ENCODE measurements around the gene ACMSD.

ACMSD gene

DNA sequence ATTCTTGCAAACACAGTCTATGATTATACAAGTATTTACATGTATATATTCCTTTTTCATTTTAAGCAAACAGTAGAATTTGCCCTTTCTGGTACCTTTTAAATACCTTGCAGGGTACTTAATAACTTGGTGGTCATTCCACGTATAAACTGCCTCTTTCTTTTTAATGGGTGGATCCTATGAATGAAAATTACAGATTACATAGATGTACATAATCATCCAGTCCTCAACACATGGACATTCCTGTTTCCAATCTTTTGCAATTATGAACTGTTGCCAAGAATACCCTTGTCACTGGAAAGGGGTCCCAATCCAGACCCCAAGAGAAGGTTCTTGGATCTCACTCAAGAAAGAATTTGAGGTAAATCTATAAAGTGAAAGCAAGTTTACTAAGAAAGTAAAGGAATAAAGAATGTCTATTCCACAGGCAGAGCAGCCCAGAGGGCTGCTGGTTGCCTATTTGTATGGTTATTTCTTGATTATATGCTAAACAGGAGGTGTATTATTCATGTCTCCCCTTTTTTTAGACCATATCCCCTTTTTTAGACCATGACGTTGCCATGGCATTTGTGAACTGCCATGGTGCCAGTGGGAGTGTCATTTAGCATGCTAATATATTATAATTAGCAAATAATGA, 72.5 kb downstream of the ACMSD start:
- no peak for DNase-seq

DNA sequence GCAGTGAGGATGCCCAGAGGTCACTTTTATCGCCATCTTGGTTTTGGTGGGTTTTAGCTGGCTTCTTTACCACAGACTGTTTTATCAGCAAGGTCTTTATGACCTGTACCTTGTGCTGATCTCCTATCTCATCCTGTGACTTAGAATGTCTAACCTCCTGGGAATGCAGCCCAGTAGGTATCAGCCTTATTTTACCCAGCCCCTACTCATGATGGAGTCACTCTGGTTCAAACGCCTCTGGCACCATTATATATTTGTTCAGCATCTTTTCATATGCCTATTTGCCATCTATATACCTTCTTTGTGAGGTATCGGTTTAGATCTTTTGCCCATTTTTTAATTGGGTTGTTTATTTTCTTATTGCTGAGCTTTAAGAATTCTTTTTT, 73.0 kb downstream of the ACMSD start:
- no peak for DNase-seq

DNA sequence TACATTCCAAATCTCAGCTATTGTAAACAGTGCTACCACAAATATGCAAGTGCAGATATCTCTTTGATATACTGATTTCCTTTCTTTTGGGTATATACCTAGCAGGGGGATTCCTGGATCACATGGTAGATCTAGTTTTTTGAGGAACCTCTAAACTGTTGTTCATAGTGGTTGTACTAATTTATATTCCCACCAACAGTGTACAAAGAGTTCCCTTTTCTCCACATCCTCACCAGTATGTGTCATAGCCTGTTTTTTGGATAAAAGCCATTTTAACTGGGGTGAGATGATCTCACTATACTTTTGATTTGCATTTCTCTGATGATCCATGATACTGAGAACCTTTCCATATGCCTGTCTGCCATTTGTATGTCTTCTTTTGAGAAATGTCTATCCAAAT, 73.9 kb downstream of the ACMSD start:
- DNase-seq, result no peak

DNA sequence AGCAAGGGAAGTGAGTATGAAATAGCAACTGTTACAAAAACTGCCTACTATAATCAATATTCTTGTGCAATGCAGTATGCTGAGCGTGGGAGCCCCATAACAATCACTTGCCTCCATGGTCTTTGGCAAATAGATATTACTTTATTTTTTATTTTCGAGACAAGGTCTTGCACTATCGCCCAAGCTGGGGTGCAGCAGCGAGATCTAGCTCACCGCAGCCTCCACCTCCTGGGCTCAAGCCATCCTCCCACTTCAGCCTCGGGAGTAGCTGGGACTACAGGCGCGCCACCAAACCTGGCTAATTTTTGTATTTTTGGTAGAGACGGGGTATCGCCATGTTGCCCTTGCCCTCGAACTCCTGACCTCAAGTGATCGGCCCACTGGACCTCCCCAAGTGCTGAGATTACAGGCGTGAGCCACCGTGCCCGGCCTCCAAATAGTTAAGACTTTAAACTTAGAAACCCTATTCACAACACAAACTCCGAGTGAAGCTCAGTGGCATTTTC, 79.0 kb downstream of the ACMSD start:
- peak; percentile 21 for DNase-seq

DNA sequence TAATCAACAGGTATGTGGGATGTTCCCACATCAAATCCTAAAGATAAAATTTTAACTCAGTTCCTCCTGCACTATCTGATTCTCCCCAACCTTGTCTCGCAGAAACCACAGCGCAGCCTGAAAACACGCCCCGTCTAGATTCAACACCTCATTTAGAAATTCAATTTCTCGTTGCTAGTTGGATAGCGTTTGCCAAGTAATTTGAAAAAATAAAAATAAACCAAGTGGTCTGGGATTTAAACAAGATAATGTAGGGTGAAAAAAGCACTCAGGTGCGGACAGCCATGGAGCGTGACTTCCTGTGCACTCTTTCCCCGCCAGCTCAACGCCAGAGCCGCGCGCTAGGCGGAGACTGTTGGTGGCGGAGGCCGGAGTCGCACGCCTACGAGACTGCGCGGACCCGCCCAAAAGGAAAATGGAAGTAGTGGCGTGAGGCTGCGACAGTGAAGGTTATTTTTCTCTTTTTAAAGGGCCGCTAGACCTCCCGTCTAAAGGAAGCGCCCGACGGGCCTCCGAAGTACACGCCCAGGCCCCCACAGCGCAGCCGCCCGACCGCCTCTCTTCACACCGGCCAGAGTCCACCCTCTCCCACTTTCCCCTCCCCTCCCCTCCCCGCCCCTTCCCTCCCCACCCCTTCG, 79.6 kb downstream of the ACMSD start:
- DNase-seq, result peak; percentile 91

DNA sequence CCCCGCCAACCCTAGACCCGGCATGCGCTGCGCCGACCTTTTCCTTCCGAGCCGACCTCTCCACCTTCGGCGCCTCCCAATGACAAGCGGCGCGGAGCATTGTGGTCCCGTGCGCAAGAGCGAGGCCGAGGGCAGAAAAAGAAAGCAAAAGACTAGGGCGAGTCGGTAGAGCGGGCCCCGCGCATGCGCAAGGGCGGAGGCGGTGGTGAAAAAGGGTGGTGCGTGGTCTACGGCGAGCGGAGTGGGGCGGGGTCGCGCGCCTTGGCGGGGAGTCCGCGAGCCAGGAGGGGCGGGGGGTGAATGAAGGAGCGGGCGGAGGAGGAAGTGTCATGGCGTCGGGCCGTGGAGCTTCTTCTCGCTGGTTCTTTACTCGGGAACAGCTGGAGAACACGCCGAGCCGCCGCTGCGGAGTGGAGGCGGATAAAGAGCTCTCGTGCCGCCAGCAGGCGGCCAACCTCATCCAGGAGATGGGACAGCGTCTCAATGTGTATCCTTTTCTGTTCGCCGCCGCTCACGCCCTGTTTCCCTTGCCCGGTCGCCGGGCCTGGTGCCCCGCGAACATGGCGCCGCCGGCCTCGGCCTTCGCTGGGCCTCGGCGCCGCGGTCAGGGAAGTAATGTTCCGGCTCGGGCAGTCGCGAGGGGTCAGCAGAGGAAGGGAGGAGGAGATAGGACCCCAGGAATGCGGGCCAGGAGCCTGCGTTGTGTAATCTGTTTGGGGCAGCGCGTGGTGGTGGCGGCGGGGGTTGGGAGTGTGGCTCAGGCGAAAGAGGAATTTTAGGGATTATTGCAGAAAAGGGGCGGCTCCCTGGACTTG, 80.3 kb downstream of the ACMSD start, which contains the start of gene CCNT2:
Gene CCNT2 (plus strand): TSS at position 297 of the 815 bp plus-strand sequence. CDS start 33 bp downstream, at position 330.
- peak; percentile 99 for DNase-seq

DNA sequence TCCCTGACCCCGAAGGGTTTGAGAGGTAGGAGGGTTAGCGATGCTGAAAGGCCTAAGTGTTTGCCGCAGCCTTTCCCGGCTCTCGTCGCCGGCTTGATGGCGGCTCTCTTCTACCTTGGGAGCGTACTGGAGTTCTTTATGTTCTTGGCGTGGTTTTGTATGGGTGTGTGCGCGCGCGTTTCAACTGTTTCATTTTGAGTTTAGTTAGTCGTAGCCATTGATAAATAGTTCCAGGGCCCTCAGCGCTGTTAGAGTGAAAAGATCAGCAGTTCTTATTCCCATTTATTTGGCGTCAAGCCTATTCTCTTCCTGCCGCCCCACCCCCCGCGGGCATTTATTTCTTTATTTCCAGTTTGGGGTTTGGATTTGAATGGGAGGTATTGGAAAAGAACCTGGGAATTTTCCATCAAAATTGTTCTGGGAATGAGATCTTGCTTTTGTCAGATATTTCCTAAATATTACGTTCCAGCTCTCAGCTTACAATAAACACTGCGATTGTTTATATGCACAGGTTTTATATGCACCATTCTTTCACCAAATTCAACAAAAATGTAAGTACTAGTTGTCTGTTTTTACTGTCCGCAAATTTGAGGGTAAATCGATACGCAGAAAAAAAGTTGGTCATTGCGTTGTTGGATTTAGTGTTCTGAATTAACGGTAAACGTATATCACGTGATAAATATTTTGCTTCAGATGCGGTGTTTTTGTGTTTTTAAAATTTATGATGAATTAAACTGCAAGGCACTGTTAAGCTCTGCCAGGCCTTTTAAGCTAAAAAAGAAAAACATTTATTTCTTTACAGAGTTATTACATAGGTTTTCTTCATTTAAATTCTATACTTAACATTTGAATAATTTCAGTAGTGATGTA, 81.2 kb downstream of the ACMSD start:
- peak; percentile 53 for DNase-seq

DNA sequence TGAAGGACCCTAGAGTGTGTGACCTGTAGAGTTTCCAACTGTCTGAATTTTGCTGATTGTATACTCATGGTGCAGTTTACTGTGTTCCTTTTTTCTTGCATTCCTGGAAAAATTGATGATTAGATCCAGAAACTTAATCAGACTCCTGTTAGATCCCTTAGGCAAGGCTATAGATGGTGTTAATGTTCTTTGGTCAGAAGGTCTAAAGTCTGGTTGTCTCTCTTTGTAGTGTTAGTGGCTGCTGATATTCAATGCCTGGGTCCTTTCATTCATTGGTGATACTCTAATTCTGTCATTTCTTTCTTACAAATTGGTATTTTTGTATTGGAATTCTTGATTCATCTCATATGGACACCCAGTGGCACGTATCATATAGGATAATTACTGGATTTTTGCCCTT, 86.5 kb downstream of the ACMSD start:
- no peak for DNase-seq

DNA sequence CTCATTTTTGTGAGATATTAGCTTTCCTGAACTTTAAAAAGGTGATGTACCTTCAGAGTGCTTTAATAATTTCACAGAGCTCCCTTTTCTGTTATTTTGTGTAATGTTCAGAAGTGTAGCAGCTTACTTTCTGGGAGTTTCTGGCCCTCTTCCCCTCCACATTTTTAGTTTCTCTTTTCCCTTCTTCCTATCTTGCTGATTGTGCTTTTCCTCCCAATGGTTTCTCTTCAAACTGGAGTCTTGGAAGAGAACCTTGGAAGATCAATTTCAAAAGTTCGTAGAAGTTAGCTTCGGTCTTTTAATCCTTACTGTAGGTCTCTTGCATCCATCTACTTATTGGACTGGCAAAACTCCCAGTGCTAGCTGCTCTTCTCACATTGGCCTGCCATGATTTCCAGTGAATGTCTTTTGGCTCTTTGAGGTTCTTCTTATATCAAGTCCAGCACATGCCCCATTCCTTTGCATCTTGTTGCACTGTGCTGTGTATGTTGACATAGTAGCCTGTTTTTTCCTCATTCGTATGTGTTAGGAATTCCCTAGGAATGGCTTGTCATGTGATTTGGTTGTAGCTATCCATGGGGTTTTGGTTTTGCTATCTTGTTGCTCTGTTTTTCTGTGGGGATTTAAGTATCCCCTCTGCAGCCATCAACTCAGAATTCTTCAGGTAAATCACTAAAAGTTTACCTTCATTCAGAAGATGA, 88.0 kb downstream of the ACMSD start:
- DNase-seq, result no peak

DNA sequence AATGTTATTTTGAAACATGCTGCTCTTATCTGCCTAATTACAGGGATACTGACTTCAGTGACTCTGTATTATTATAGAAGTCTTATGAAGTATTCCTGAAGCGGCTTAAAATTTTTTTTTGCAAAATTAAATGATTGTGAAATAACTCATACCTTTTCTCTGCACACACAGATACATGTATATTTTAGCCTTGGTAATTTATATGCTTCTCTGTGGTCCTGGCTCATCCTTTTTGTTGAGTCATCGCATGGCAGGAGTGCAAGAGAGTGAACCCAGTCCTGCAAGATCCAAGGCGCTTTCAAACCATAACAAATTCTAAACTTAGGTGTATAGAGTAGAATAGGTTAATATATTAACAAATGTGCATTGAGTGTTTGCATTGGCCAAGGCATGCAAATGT, 88.8 kb downstream of the ACMSD start:
- no peak for DNase-seq

DNA sequence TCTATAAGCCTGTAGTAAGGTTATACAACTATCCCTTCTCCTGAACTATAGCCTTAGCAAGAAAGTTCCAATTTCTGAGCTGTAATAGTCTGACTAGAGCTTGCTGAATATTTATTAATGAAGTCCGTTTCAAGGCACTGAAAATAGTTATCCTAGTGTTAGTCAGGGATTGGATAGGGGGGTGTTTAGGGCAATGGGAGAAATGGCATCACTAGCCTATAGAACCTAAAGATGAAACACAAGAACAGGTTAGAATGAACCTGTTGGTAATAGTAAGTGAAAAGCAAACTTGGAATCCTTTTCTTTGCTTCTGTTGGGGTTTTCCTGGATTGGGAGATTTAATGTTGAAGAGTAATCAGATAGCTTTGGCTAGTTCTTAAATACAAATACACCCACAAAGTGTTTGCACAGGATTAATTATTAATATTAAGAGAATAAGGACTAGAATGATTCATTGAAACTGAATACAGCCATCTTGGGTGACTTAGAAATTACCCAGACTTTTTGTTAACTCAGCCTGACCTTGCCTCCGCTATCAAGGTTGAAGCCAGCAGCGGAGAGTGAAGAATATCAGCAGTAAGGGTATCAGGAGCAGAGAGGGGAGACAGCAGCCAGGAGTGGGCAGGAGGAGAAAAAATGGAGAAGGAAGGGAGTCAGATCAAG, 94.6 kb downstream of the ACMSD start:
- DNase-seq, result no peak

DNA sequence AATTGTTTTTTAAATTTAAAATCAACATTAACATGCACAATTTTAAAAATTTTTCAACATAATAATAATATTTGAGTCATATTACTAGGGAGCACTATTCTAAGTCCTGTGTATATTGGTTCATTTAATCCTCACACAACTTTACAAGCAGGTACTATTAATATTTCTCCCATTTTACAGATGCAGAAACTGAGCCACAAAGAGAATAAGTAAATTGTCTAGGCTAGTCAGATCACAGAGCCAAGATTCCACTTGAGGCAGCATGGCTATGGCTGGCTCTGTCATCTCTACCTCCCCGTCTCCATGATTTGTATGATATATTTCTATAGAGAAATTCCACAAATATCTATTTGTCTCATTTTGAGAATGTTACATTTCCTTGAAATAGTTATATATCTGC, 95.3 kb downstream of the ACMSD start:
- DNase-seq, result no peak

DNA sequence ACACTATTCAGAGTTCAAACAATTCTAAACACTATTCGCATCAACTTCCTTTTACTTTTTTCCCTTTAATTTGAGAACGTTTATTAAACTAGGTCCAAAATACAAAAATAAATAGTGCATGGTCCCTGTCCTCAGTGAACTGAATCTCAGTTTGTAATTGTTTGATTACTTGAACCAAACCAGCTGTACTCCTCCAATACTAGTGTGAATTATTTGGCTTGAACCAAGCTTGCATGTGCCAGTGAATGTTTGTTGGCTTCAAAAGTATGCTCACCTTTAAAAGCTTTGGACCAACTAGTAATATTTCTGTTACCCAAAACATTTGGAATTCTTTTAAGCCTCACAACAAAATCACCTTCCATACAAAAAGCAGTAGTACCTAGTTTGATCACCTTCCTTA, 95.7 kb downstream of the ACMSD start:
- DNase-seq, result no peak

DNA sequence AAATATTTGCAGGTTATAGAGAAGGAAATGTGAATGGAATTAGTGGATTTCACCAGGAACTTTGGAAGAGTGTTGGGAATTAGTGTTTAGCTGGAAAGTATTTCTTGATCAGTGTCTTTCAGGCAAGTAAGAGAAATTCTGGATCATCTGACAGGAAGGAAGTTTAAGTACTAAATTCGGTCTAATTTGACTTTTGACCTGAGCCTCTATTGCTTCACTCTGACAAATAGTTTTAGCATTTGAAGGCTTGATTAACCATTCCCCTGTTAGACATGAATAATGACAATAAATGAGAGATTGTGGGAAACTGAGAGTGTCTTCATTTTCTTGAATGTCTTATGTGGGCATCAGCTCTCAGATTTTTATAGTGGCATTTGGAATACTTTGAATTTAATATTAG, 96.2 kb downstream of the ACMSD start:
- DNase-seq, result no peak

DNA sequence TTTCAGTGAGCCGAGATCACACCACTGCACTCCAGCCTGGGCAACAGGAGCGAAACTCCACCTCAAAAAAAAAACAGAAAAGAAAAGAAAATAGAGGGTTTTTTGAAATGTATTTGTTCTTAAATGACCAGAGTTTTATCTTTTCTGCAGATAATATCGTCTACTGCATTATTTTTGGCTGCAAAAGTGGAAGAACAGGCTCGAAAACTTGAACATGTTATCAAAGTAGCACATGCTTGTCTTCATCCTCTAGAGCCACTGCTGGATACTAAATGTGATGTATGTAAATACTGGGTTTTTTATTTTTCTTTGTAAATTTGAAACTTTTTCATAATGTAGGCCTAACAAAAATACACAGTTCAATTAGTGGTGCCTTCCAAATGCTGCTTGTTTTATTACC, 98.3 kb downstream of the ACMSD start:
- DNase-seq, result no peak

DNA sequence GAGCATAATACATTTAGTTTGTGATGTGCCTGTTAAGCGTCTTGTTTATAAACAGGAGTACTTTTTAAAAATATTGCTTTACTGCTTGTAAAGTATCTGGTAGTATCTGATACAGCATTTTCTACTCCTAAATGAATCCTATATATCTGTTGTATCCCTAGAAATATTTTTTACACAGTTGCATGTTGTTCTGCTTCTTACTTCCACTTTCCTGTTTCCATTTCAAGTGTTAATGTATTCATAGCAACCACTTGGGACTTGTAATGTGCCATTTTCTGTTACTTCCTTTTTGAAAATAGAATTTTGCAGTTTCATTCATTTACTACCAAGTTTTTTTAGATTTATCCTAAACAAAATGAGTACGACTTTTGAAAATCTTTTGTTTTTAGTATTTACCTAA, 105.1 kb downstream of the ACMSD start:
- DNase-seq, result no peak

DNA sequence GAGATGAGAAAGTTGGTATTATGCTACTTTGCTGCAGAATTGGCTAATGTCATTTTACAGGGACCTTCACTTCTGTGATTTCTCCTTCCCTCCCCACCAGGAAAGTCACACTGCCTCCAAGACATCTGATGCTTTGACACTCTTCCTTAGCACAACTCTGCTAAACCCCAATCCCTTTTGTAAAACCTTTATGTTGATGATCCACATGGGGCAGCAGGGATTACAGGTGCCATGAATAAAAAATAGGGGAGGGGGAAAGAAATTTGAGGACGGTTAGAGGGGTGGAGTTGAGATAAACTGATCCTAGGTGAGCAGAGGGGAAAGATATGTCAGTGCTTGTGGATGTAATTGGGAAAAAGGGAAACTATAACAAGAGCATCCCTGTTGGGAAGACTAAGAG, 106.6 kb downstream of the ACMSD start:
- DNase-seq, result no peak

DNA sequence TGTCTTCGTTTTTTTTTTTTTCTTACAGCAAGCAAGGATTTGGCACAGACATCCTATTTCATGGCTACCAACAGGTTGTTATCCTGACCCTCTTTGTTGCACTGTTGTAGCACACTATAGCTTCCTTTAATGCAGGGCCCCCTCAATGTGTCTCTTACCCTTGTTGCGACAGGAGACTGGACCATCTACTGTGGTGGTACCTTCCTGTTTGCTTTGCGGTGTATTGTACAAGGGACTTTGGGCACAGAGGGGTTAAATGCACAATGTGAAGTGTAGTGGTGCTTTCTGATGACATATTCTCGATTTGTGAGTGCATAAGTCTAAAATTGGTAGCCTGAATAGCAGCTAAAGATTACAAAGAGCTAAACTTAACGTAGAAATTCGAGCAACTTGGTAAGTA, 107.7 kb downstream of the ACMSD start:
- DNase-seq, result no peak

DNA sequence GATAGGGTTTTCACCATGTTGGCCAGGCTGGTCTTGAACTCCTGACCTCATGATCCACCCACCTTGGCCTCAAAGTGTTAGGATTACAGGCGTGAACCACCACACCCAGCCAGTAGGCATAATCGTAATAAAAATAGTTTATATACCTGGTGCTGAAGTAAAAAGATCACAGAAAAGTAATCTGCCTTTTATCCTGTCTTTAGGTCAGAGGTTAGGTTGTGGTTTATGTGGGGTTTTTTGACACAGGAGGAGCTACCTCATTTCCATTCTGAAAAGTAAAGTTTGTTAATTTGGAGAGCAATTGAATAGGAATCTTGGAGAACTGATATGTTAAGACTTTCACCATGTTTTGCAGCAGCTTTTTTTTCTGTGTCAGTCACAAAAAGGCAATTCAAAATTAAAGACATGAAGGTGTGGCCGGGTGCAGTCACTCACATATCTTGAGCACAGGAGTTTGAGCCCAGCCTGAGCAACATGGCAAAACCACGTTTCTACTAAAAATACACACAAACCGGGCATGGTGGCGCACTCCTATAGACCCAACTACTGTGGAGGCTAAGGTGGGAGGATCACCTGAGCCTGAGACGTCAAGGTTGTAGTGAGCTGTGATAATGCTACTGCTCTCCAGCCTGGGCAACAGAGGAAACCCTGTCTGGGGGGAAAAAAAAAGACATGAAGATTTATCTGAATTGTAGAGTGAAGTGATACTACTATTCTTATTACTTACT, 111.7 kb downstream of the ACMSD start:
- no peak for DNase-seq

DNA sequence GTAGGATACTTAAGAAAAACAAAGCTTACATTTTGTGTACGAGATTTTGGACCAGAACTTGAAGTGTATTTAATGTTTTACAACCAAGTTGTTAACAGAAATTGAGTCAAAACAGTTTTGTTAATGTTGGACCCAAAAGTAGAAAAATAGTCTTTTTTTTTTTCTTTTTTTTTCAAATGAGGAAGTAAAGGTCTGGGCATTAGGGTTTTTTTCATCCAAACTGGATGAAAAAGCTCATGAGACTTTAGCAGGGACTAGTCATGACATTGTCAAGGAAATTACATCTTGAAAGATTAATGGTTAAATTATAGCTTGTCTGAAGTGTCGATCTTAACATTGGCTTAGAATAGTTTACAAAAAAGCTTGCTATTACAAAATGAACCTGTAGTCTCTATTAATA, 112.5 kb downstream of the ACMSD start:
- DNase-seq, result no peak

Data from RPMI8226 (cell line).